Right lung (tissue), 5 donors: ENCODE measurements around the gene SERPINB6. TPM values are rescaled to one million over a fixed set of nuclear protein-coding genes. Genes with fewer than 3 reads are reported as not detected.
A peak's percentile ranks its signal among the peaks of the same experiment; 100 is the strongest.
"Not testable (repeated sequence)": the region's sequence is repeated elsewhere in the genome, so short reads cannot be mapped to it uniquely, and the experiment has no call there.

ENCODE experiments used
- DNase-seq, 2 donors: peaks; one replicate each; pipeline ENCODE4 v3.0.0-alpha.2; 2013
- polyA plus RNA-seq, 5 donors: library from polyadenylated mRNA; unstranded; fragments of 120-200 nt; gene quantifications; one replicate each; pipeline versions ENCODE4 v1.2.1 to v1.2.3, GENCODE V29; 2013; ENCODE audit warnings: inconsistent platforms in 1 of 5, low replicate concordance in 1 of 5; ENCODE audit not compliant: insufficient read length in 5 of 5, insufficient read depth in 1 of 5

SERPINB6 gene
- polyA plus RNA-seq, 5 donors = 110 to 128 (median 112) TPM

DNA sequence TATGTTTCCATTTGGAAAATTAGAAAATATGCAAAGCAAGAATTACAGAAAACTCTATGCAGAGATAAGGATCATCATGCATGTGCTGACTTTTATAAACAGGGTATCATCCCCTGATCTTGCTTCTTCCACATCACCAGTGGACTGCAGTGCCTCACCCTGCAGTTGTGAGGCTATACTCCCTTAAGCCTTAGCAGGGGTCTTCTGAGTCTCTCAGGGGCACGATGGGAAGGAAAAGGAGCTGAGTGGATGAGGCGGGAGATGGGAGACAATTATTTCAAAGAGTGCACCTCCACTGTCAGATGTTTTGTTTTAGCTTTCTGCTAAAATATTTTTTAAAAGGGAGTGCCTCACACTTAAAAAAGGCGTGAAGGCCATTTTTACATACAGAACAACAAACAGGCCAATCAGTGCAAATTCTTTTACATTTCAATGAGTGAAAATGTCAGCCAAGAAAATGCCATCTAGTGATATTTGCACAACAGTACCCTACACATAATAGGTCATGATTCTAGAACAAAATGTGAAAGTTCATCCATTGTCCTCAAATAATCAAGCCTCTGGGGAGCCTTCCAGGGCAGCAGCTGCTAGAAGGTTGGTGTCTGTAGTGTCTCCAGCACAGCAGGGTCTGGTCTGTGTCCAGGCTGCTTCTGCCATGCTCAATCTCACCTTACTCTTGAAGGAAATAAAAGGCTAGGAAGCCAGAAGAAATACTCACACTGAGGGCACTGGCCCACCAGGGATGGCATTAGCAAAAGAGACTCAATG, 55.0 kb downstream of the SERPINB6 start:
- no peak for DNase-seq

DNA sequence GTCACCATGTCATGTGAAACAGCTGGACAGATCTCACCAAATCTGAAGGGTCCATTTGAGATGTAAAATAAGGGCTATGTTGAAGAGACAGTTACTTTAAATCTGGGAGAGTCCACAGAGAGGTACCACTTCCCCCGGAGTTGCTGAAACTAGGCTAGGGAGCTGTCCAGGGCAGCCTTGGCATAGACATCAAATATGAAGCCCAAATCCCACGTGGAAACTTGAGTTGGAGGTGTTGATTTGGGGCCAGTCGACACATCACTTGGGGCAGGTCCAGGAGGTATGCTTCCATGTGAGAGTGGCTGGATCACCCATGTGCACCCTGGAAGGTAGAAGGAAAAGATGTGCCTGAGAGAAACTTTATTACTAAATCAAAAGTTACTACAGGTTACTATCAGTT, 56.2 kb downstream of the SERPINB6 start:
- DNase-seq = no peak

DNA sequence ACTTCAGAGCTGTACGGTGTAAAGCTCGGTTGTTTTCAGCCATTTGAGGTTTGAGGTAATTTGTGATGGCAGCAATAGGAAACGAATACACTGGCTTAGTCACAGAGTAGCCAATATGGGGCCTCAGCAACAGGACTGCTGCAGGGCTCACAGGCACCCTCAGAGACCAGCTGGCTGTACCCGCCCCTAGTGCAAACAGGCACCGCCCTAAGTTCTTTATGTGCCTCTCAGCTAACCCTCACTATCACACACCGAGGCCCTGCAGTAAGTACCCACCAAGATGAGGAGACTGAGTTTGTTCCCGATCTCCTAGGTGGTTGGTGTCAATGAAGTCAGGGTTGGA, 57.1 kb downstream of the SERPINB6 start:
- DNase-seq = no peak

DNA sequence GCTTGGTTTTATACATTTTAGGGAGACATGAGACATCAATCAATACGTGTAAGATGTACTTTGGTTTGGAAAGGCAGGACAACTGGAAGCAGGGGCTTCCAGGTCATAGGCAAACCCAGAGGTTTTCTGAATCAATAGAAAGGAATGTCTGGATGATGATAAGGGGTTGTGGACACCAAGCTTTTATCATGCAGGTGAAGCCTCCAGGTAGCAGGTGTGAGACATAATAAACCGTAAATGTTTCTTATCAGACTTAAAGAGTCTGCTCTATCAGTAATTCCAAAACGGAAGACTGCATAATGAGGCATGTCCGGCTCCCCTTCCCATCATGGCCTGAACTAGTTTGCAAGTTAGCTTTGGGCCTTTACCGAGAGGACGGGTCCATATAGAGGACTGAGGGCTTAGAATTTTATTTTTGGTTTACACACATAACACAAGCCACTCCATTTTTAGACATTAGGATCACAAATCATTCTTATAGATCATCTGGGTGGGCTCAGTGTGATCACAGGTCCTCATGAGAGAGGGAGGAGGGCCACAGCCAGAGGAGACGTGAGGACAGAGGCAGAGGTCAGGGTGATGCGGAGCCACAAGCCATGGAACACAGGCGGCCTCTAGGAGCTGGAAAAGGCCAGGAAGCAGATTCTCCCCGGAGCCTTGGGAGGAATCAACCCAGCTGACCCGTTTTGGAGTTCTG, 57.6 kb downstream of the SERPINB6 start:
- DNase-seq = no peak

DNA sequence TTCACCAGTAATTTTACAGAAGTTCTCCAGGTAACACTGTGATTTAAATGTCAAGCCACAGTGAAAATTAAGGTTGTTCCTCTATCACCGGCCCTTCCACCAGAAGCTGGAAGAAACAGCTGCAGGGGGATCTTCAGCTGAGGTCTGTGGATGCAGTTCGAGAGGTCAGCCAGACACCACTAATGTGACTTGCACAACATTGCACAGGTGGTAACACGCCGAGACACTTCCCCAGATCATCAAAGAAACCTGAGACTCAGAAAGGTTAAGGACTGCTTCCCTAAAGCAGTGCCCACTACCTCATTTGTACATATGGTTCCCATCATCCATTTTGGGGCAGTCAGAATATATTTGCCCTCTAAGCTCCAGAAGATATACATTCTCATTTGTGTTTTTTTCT, 60.2 kb downstream of the SERPINB6 start:
- no peak for DNase-seq

DNA sequence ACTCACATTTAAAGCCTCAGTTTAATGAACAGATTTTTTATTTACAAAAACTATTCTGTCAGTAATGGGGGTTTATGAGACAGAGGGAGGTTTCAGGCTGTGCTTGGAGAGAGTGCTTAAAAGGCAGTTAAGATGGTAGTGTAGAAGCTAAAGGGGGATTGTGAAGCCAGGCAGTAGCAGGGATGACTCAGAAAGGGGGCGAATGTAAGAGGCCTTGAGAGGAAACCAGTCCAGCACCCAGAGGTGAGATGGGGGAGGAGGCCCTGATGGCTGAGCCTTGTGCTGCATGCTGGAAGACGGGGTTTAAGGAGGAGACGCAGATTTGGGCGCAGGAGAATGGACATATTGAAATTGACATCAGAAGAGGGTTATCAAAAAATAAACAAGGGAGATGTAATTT, 61.6 kb downstream of the SERPINB6 start:
- DNase-seq = no peak

DNA sequence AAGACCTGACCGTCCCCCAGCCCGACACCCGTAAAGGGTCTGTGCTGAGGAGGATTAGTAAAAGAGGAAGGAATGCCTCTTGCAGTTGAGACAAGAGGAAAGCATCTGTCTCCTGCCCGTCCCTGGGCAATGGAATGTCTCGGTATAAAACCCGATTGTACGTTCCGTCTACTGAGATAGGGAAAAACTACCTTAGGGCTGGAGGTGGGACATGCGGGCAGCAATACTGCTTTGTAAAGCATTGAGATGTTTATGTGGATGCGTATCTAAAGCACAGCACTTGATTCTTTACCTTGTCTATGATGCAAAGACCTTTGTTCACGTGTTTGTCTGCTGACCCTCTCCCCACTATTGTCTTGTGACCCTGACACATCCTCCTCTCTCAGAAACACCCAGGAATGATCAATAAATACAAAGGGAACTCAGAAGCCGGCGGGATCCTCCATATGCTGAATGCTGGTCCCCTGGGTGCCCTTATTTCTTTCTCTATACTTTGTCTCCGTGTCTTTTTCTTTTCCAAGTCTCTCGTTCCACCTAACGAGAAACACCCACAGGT, 62.2 kb downstream of the SERPINB6 start:
- DNase-seq = not testable (repeated sequence)

DNA sequence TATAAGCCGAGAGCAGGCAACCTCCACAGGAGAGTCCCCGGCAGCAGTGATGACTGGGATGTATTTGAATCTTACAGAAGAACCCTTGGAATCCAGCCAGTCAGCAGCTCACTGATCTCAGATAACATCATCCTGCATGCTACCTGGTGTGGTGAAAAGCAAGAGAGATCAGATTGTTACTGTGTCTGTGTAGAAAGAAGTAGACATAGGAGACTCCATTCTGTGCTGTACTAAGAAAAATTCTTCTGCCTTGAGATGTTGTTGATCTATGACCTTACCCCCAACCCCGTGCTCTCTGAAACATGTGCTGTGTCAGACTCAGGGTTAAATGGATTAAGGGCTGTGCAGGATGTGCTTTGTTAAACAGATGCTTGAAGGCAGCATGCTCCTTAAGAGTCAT, 62.9 kb downstream of the SERPINB6 start:
- not testable (repeated sequence) for DNase-seq

DNA sequence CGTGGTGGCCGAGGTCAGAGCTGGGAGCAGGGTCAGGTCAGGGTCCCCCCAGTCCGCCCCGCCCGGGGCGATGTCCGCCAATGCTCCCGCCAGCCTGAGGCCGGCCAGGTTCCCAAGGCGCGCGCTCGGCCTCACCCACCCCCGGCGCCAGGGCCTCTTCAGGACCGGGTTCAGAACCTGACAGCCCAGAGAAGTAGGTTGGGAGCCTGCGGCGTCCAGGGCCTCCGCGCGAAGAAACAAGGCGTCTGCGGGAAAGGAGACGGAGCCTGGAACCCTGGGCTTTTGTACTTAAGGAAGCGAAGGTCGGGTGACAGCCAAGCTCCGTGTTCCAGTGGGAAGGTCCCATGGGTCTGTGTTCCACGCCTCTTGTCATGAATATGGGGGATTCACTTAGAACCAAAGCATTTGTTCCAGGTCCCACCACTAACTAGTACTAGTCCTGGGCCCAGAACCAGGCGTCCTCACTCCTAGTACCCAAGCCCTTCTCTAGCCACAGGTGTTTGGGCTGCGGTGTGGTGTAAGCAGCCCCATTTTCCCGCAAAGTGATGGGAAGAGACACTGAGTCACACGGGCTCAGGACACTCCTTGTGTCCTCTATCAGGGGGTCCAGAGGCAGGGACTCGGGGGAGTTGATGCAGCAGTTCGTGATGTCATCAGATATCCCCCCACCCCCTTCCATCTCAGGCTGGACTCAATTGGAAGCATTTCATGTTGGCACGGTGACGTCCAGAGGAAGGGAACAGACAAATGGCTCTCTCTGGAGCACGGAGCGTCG, 67.8 kb downstream of the SERPINB6 start:
- not testable (repeated sequence) for DNase-seq

DNA sequence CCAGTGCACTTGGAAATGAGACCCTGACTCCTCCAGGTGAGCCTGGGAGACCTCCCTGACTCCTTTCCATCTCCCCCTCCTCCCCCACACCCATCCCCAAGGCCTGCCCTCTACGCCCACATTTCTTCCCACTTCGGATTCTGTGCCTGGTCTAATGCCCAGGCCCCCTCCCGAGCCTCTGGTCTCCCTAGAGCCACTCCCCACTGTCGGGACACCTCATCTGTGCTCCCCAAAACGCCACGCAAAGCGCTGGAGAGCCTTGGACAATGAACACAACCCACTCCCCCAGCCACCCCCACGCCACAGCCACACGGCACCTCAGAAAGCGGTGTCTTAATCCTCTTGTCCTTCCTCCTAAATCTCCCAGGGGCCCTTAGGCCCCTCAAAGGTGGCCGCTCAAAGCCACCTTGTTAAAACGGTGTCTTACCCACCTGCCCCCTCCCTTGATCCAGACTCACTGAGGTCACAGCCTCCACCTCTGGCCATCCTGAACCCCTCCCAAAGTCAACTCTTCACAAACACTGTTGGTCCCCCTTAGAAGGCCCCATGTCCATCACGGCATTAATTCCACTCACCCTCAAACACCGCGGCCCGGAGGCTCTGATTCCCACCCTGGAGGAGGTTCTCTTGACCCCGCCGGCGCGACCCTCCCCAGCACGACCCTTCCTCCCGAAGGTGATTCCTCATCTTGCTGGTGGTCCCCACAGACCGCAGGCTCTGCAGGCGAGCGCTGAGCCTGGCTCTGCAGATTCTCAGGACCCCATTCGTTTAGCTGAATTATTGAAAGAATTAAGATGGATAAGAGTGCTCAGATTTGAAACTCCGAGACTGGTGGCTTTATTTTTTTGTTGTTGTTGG, 69.5 kb downstream of the SERPINB6 start:
- not testable (repeated sequence) for DNase-seq

DNA sequence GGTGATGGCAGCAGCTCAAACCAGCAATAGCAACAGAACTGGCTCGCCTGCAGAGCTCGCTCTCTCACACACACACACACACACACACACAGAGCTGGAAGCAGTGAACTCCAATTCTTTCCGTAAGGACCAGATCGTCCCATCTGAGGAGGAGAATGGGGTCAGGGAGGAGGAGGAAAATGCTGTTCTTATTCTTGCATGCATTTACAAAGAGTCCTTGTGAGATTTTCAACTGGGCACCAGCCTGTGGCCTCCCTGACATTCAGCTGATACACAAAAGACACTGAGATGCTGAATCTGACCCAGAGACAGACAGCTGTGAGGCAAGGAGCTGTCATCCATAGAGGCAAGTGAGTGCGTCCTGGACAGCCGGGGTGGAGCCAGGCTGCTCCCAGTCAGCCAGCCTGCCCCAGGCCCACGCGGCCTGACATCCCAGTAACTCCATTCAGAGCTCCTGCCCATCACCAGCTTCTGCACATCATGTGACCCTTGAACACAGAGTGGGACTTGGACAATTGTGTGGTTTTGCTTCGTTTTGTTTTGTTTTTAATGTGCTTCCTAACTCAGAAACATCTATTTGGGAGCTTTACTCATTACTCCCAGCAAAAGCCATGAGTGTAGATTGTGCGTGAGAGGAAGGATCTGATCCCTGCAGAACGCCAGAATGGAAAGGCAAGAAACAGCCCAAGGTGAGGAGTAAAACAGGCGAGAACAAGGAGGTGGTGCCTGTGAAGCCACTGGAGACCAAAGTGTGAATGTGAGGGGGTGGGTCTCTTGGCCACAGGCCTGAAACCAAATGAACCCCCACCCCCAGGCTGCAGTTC, 70.3 kb downstream of the SERPINB6 start:
- DNase-seq = peak in 1 of 2 donors; percentile 44

DNA sequence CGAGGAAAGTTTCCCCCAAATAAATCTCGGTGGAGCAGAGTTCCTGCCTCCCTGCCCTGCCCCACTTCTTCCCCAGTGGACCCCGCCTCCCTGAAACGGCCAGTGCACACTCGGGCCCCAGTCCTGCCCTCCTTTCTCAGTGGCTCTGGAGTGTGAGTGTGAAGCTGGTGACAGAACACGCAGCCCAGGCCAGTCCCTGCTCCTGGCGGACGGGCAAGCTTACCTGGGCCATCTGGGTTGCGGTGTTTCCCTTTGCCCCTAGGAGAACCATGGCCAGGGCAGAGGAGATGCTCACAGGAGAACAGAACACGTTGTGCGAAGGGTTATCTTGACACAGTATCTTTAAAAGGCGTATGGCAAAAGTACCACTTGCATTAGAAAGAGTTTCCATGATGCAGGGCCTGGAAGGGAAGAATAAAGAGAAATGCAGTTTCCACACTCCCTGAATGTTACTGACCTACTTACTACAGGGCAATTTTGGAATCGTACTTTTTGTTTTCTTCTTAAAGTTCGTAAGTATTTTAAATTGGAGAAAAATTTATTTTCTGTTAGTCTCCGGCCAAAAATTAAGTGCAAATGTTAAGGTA, 71.1 kb downstream of the SERPINB6 start:
- DNase-seq = peak in 1 of 2 donors; percentile 44

DNA sequence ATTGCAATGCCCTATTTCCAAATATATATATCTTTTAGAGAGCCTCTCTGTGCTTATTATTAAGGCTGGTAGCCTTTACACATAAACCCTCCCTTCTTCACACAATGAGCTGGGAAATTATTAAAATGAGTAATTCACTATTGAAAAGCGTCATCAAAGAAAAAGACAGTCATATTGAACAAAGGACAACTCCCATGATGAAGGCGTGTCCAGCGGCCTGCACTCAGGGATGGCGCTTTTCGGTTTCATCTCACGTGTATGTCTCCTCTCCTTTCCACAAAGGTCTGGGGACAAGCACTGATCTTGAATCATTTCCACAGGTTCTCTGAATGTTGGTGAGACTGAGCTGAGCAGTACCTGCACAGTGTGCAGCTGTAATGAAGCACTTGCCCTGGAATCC, 71.8 kb downstream of the SERPINB6 start:
- DNase-seq = no peak

Other genes with a start within 250 kb of the SERPINB6 start
- 1 to 10 TPM in 4 of 5 donors, under 1 TPM in 1; 0.96 to 1.6 (median 1.5) TPM for gene MYLK4, start 220.6 kb downstream of the SERPINB6 start, polyA plus RNA-seq
- 10 to 100 TPM; 47.7 to 53.5 (median 50.2) TPM for gene WRNIP1, start 206.2 kb downstream of the SERPINB6 start, polyA plus RNA-seq
- gene SERPINB1, start 129.7 kb downstream of the SERPINB6 start, polyA plus RNA-seq = 10 to 100 TPM; 26.7 to 36.5 (median 27.6) TPM
- 10 to 100 TPM; 14.9 to 25.9 (median 20.6) TPM for gene SERPINB9, start 68.3 kb downstream of the SERPINB6 start, polyA plus RNA-seq
- 10 to 100 TPM; 25.8 to 36.6 (median 29.5) TPM for gene NQO2, start 28.3 kb upstream of the SERPINB6 start, polyA plus RNA-seq
- gene RIPK1, start 96.9 kb upstream of the SERPINB6 start, polyA plus RNA-seq = 10 to 100 TPM; 17.5 to 24.9 (median 19.8) TPM
- 10 to 100 TPM; 37.7 to 56.1 (median 43.1) TPM for gene BPHL, start 147.1 kb upstream of the SERPINB6 start, polyA plus RNA-seq
- gene TUBB2A, start 186.0 kb upstream of the SERPINB6 start, polyA plus RNA-seq = 10 to 100 TPM; 12.8 to 35.8 (median 20.8) TPM